Testis (tissue), 2 donors: ENCODE data around the gene ULK4.

Experiments used
- CTCF ChIP-seq, 3 experiments: fragments of 450-650 bp in 2 of 3; fragments of 200-600 bp in 1 of 3; sonication (generic) in 1 of 3; IDR thresholded peaks; one replicate each; pipeline ENCODE4 v1.5.1; 2016 to 2019; ENCODE audit warnings: antibody characterized with exemption in 3 of 3, mild to moderate bottlenecking in 2 of 3, moderate library complexity in 1 of 3
- POLR2A ChIP-seq: fragments of 450-650 bp; IDR thresholded peaks from one replicate; pipeline ENCODE4 v1.6.1; 2017; ENCODE audit warnings: antibody characterized with exemption, mild to moderate bottlenecking, moderate library complexity

- TF ChIP-seq POLR2A (no peak), CTCF (IDR thresholded peaks at IDR 0.05) (no peak)
Observed at GRCh38 chr3:41482134-41482533, 479.8 kb downstream of the ULK4 start.
